ENCODE results near the gene ABCC1. TPM values are rescaled to one million over a fixed set of nuclear protein-coding genes. Genes with fewer than 3 reads are reported as not detected.

Gene ABCC1
- total and polyA plus RNA-seq, 2 of the 4 experiments (the other 2 are of a cell fraction): 39.4 to 66.0 TPM

DNA sequence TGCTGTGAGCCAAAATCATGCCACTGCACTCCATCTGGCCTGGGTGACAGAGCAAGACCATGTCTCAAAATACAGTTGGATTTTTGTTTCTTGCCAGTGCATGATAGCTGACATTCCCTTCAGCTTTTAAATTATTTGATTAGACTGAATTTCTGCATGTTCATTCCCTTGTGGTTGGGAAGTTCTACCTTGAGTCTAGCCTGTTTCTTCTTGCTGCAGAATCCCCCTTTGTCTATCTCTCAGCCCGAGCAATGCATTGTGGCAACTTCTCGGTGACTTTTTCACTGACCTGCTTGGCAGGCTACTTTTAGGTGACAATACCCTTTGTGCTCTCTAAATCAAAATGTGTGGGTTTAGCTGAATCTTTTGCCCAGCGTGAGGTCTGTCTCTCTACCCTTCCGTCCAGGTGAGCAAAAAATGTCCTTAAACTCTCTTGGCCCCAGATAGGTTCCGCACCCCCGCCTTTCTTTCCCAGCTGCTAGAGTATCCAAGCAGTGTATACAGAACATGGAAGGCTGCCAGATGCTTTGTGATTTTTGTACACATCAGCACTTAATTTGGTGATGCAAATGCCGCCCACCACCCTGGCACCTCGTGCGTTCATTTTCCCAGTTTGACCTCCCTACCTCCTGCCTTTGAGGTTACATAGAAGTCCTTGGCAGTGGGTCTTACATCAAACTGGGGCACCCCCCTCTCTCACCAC is 143.7 kb downstream of the ABCC1 start:
- H2AK9ac ChIP-seq (replicated peaks; ENCODE audit: low read depth, low read length, poor library complexity): peak overlapping the region; percentile 49
- DNase-seq: peak; percentile 77
- H3K9me3 ChIP-seq (ENCODE audit: control insufficient read depth, insufficient read depth, low read length): no peaks in the 10 kb centered on the region
- peak overlapping the region in 1 of 2 experiments; percentile 39; a peak in 1 of 4 replicates for H4K8ac ChIP-seq (ENCODE audit: low read depth in 2 of 2, low read length in 2 of 2)
- peak overlapping the region; percentile 79; the same call in 1 of the 2 replicates for H2AK5ac ChIP-seq (ENCODE audit: low read depth, low read length)
- dilution Hi-C loops (cut with HindIII; ENCODE audit: low sequenced_read_pairs, unreplicated experiment): no loop called here
- no peak overlapping the region for H2AFZ ChIP-seq (replicated peaks; ENCODE audit: low read length, poor library complexity)
- no peaks in the 10 kb centered on the region for H3K27me3 ChIP-seq (ENCODE audit: control insufficient read depth, insufficient read depth, low read length)
- H3K4me2 ChIP-seq (ENCODE audit: low read depth, low read length): no peak overlapping the region
- no peak overlapping the region for H3K9ac ChIP-seq (ENCODE audit: low read depth, low read length)
- ChIA-PET POLR2A (ENCODE audit: unreplicated experiment) (no interaction called here), CTCF (no interaction called here)
- in situ Hi-C loops (cut with MboI; ENCODE audit: low sequenced_read_pairs): no loop called here
- peaks cover 48% of the 10 kb centered on the region for H4K20me1 ChIP-seq (ENCODE audit: insufficient read depth, low read length)
- ATAC-seq (ENCODE audit: low read depth): no peak
- no peak overlapping the region for H4K5ac ChIP-seq (ENCODE audit: low read depth, low read length)
- no peak overlapping the region for H3K14ac ChIP-seq (replicated peaks; ENCODE audit: low read depth, low read length)
- H2BK20ac ChIP-seq (ENCODE audit: low read depth, low read length): peak overlapping the region; percentile 9; the same call in 1 of the 2 replicates
- no peak for TF ChIP-seq CHD1 (IDR thresholded peaks at IDR 0.05; ENCODE audit: low read depth, low read length)
- TF ChIP-seq, protein P1, sequence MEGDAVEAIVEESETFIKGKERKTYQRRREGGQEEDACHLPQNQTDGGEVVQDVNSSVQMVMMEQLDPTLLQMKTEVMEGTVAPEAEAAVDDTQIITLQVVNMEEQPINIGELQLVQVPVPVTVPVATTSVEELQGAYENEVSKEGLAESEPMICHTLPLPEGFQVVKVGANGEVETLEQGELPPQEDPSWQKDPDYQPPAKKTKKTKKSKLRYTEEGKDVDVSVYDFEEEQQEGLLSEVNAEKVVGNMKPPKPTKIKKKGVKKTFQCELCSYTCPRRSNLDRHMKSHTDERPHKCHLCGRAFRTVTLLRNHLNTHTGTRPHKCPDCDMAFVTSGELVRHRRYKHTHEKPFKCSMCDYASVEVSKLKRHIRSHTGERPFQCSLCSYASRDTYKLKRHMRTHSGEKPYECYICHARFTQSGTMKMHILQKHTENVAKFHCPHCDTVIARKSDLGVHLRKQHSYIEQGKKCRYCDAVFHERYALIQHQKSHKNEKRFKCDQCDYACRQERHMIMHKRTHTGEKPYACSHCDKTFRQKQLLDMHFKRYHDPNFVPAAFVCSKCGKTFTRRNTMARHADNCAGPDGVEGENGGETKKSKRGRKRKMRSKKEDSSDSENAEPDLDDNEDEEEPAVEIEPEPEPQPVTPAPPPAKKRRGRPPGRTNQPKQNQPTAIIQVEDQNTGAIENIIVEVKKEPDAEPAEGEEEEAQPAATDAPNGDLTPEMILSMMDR (conservative IDR thresholded peaks at IDR 0.05; ENCODE audit: low read depth, low read length): no peak
- no peak for TF ChIP-seq NFE2L2 (IDR thresholded peaks at IDR 0.05; ENCODE audit: low read depth, low read length)
- no peak for TF ChIP-seq RCOR1 (IDR thresholded peaks at IDR 0.05; ENCODE audit: insufficient replicate concordance, low read length)
- TF ChIP-seq MAFK (IDR thresholded peaks at IDR 0.05; ENCODE audit: low read depth, low read length): peak; percentile 91
- no peak for TF ChIP-seq CEBPB (IDR thresholded peaks at IDR 0.05; ENCODE audit: low read depth, low read length)
- TF ChIP-seq ELK1 (IDR thresholded peaks at IDR 0.05; ENCODE audit: borderline replicate concordance, low read depth, low read length): no peak
- TF ChIP-seq USF2 (IDR thresholded peaks at IDR 0.05; ENCODE audit: low read depth, low read length): no peak
- 34% methylated on average over 3 of the region's 9 CpGs; no CpG with 5 or more reads in 1 of the 2 experiments for WGBS, 2 experiments (ENCODE audit: extremely low coverage in 2 of 2, insufficient read length in 1 of 2)
- peak overlapping the region; percentile 19 for H2BK5ac ChIP-seq (ENCODE audit: low read depth, low read length, poor library complexity, severe bottlenecking)
- H2BK15ac ChIP-seq (ENCODE audit: low read depth, low read length): no peak overlapping the region
- H3K23ac ChIP-seq (ENCODE audit: low read depth, low read length): no peak overlapping the region
- H3K18ac ChIP-seq (ENCODE audit: low read depth, low read length): no peak overlapping the region
- intact Hi-C loops (cut with micrococcal nuclease): no loop called here
- no peak overlapping the region for H3K56ac ChIP-seq (ENCODE audit: extremely low read depth, insufficient read depth, low read length)
- H4K91ac ChIP-seq (ENCODE audit: insufficient read depth, low read depth, low read length): no peak overlapping the region
- H3K4me1 ChIP-seq (ENCODE audit: control insufficient read depth, insufficient read depth, low read length): peaks cover 23% of the 10 kb centered on the region
- H3K4me3 ChIP-seq (ENCODE audit: insufficient read depth, low read depth, low read length): no peak overlapping the region
- H3K79me1 ChIP-seq (ENCODE audit: low read depth in 1 of 2, low read length in 2 of 2): peaks cover 38 to 65% of the 10 kb centered on the region in 2 experiments
- H3K9me1 ChIP-seq (ENCODE audit: insufficient read depth, low read length): peaks cover 18% of the 10 kb centered on the region
- H2BK120ac ChIP-seq (ENCODE audit: low read depth, low read length): no peak overlapping the region
- no TSS peak for BruUV-seq (replicated peaks)
- H3K27ac ChIP-seq (ENCODE audit: insufficient read depth, low read length): peak overlapping the region; percentile 51; the same call in 1 of the 2 replicates
- peaks cover 70% of the 10 kb centered on the region for H3K36me3 ChIP-seq (ENCODE audit: control insufficient read depth, insufficient read depth, low read length)
- H3K4ac ChIP-seq (ENCODE audit: low read depth, low read length): peak overlapping the region; percentile 39; the same call in 1 of the 2 replicates

Data from IMR-90 (cell line).